Activated CD4-positive, alpha-beta T cell treated with anti-CD3 and anti-CD28 coated beads, Interleukin-2, amount 10 ng/mL, durations not matched to agents 7 days and 5 days (primary cell): ENCODE results near the gene ZZZ3. TPM values are rescaled to one million over a fixed set of nuclear protein-coding genes. Genes with fewer than 3 reads are reported as not detected.
"Not testable (repeated sequence)": the region's sequence is repeated elsewhere in the genome, so short reads cannot be mapped to it uniquely, and the experiment has no call there.

ENCODE experiments used
- CTCF ChIA-PET: fragments of 350-600 bp; sonication (Branson Sonifier 250); formaldehyde crosslinking; loops from one replicate; lab custom pipeline; 2021; ENCODE audit warnings: antibody characterized with exemption; lab: Charles Lee
- POLR2A ChIA-PET: fragments of 350-600 bp; sonication (Branson Sonifier 250); formaldehyde crosslinking; loops from one replicate; lab custom pipeline; 2021; ENCODE audit warnings: antibody characterized with exemption; lab: Charles Lee
- DNase-seq: peaks from one replicate; pipeline ENCODE4 v3.0.0-alpha.2; 2020
- H3K27ac Mint-ChIP-seq: one replicate; pipeline ENCODE4 v1.8.0; 2021; ENCODE audit warnings: mild to moderate bottlenecking, moderate library complexity, mixed read lengths
- H3K27me3 Mint-ChIP-seq: one replicate; pipeline ENCODE4 v1.8.0; 2021; ENCODE audit warnings: mixed read lengths
- H3K36me3 Mint-ChIP-seq: one replicate; pipeline ENCODE4 v1.8.0; 2021; ENCODE audit warnings: low read depth, mixed read lengths
- H3K4me1 Mint-ChIP-seq: one replicate; pipeline ENCODE4 v1.8.0; 2021; ENCODE audit warnings: mixed read lengths
- H3K4me3 Mint-ChIP-seq: one replicate; pipeline ENCODE4 v1.8.0; 2021; ENCODE audit warnings: mild to moderate bottlenecking, moderate library complexity, mixed read lengths
- H3K9me3 Mint-ChIP-seq: one replicate; pipeline ENCODE4 v1.8.0; 2021; ENCODE audit warnings: mixed read lengths
- total RNA-seq, 2 experiments: library from RNA; stranded (reverse); gene quantifications; one replicate each; pipeline ENCODE4 v1.2.3, GENCODE V29; 2021

The ZZZ3 gene
- total RNA-seq, 2 experiments from 2014 or later: 34.2 to 39.5 TPM

- Mint-ChIP-seq H3K4me3 (peak overlapping the region; percentile 95), H3K9me3 (no peaks in the 10 kb centered on the region), H3K36me3 (peaks cover 6% of the 10 kb centered on the region), H3K4me1 (peaks cover 33% of the 10 kb centered on the region), H3K27me3 (no peaks in the 10 kb centered on the region), H3K27ac (peak overlapping the region; percentile 95)
- POLR2A ChIA-PET: no interaction called here
- peak; percentile 92 for DNase-seq
- CTCF ChIA-PET: interaction anchor here (0.6 to 1.9 kb wide), 18 partner anchors 10 to 431 kb away, joined by 3 to 11 read pairs (median 3); partner anchors contain the start of genes DNAJB4 and MIGA1
Measured at GRCh38 chr1:77683160-77684148, 996 bp upstream of the ZZZ3 start.

GRCh38 chr1:77680173-77680572 lies 2.3 kb downstream of the ZZZ3 start:
- peaks cover 41% of the 10 kb centered on the region for H3K4me1 Mint-ChIP-seq
- no peaks in the 10 kb centered on the region for H3K27me3 Mint-ChIP-seq
- peak overlapping the region; percentile 41 for H3K27ac Mint-ChIP-seq
- H3K36me3 Mint-ChIP-seq: peaks cover 6% of the 10 kb centered on the region
- ChIA-PET POLR2A (interaction anchor here (0.9 kb wide), 1 partner anchor 11 kb away, joined by 4 read pairs; no protein-coding TSS in a partner anchor), CTCF (no interaction called here)
- H3K4me3 Mint-ChIP-seq: no peak overlapping the region
- no peak for DNase-seq
- no peaks in the 10 kb centered on the region for H3K9me3 Mint-ChIP-seq

GRCh38 chr1:77678660-77679610 lies 3.5 kb downstream of the ZZZ3 start:
- peaks cover 10% of the 10 kb centered on the region for H3K36me3 Mint-ChIP-seq
- H3K27ac Mint-ChIP-seq: no peak overlapping the region
- peaks cover 42% of the 10 kb centered on the region for H3K4me1 Mint-ChIP-seq
- no peaks in the 10 kb centered on the region for H3K27me3 Mint-ChIP-seq
- no peak for DNase-seq
- H3K9me3 Mint-ChIP-seq: no peaks in the 10 kb centered on the region
- no peak overlapping the region for H3K4me3 Mint-ChIP-seq
- ChIA-PET POLR2A (no interaction called here), CTCF (no interaction called here)

- H3K27me3 Mint-ChIP-seq, H3K36me3 Mint-ChIP-seq, H3K27ac Mint-ChIP-seq, POLR2A ChIA-PET, H3K4me3 Mint-ChIP-seq, DNase-seq, H3K9me3 Mint-ChIP-seq: not testable (repeated sequence)
- CTCF ChIA-PET: interaction anchor here (2.5 kb wide), 1 partner anchor 8 kb away, joined by 11 read pairs; the partner anchor contains the start of gene ZZZ3
- H3K4me1 Mint-ChIP-seq: peaks cover 53% of the 10 kb centered on the region
Measured at GRCh38 chr1:77674807-77675206, 7.7 kb downstream of the ZZZ3 start.

GRCh38 chr1:77673716-77674355 lies 8.6 kb downstream of the ZZZ3 start:
- ChIA-PET POLR2A (interaction anchor here (0.6 kb wide), 1 partner anchor 11 kb away, joined by 6 read pairs; no protein-coding TSS in a partner anchor), CTCF (interaction anchor here (2.5 kb wide), 1 partner anchor 9 kb away, joined by 11 read pairs; the partner anchor contains the start of gene ZZZ3)
- Mint-ChIP-seq H3K36me3 (peaks cover 4% of the 10 kb centered on the region), H3K4me3 (no peak overlapping the region), H3K27me3 (no peaks in the 10 kb centered on the region), H3K4me1 (peaks cover 54% of the 10 kb centered on the region), H3K27ac (peak overlapping the region; percentile 5), H3K9me3 (no peaks in the 10 kb centered on the region)
- DNase-seq: no peak

- CTCF ChIA-PET: interaction anchor here (2.5 kb wide), 1 partner anchor 10 kb away, joined by 11 read pairs; the partner anchor contains the start of gene ZZZ3
- Mint-ChIP-seq H3K4me3 (no peak overlapping the region), H3K4me1 (peaks cover 54% of the 10 kb centered on the region), H3K27ac (no peak overlapping the region), H3K9me3 (no peaks in the 10 kb centered on the region), H3K27me3 (no peaks in the 10 kb centered on the region), H3K36me3 (peaks cover 4% of the 10 kb centered on the region)
- no peak for DNase-seq
- POLR2A ChIA-PET: no interaction called here
Measured at GRCh38 chr1:77673030-77673429, 9.4 kb downstream of the ZZZ3 start.

- ChIA-PET CTCF (interaction anchor here (1.4 to 2.5 kb wide), 2 partner anchors 11 to 16 kb away, joined by 3 to 11 read pairs; partner anchors contain the start of gene ZZZ3), POLR2A (no interaction called here)
- H3K27me3 Mint-ChIP-seq: no peaks in the 10 kb centered on the region
- DNase-seq: no peak
- H3K9me3 Mint-ChIP-seq: no peaks in the 10 kb centered on the region
- no peak overlapping the region for H3K27ac Mint-ChIP-seq
- peaks cover 53% of the 10 kb centered on the region for H3K4me1 Mint-ChIP-seq
- peaks cover 4% of the 10 kb centered on the region for H3K36me3 Mint-ChIP-seq
- no peak overlapping the region for H3K4me3 Mint-ChIP-seq
Measured at GRCh38 chr1:77672374-77672773, 10.1 kb downstream of the ZZZ3 start.

- peaks cover 53% of the 10 kb centered on the region for H3K4me1 Mint-ChIP-seq
- no peak overlapping the region for H3K4me3 Mint-ChIP-seq
- CTCF ChIA-PET: interaction anchor here (1.4 to 2.0 kb wide), 2 partner anchors 11 to 15 kb away, joined by 3 to 5 read pairs; no protein-coding TSS in a partner anchor
- H3K9me3 Mint-ChIP-seq: no peaks in the 10 kb centered on the region
- peaks cover 4% of the 10 kb centered on the region for H3K36me3 Mint-ChIP-seq
- POLR2A ChIA-PET: no interaction called here
- H3K27ac Mint-ChIP-seq: no peak overlapping the region
- DNase-seq: no peak
- H3K27me3 Mint-ChIP-seq: no peaks in the 10 kb centered on the region
Measured at GRCh38 chr1:77671836-77672235, 10.6 kb downstream of the ZZZ3 start.

GRCh38 chr1:77670330-77670729 lies 12.1 kb downstream of the ZZZ3 start:
- Mint-ChIP-seq H3K27ac (no peak overlapping the region), H3K9me3 (no peaks in the 10 kb centered on the region), H3K4me3 (no peak overlapping the region), H3K27me3 (no peaks in the 10 kb centered on the region), H3K4me1 (peaks cover 51% of the 10 kb centered on the region), H3K36me3 (peaks cover 4% of the 10 kb centered on the region)
- no peak for DNase-seq
- ChIA-PET CTCF (interaction anchor here (2.0 kb wide), 1 partner anchor 13 kb away, joined by 5 read pairs; no protein-coding TSS in a partner anchor), POLR2A (no interaction called here)

- no peak overlapping the region for H3K4me3 Mint-ChIP-seq
- H3K4me1 Mint-ChIP-seq: peaks cover 47% of the 10 kb centered on the region
- H3K27me3 Mint-ChIP-seq: no peaks in the 10 kb centered on the region
- CTCF ChIA-PET: interaction anchor here (0.6 to 1.1 kb wide), 3 partner anchors 12 to 445 kb away, joined by 3 to 4 read pairs (median 3); partner anchors contain the start of gene ZZZ3
- H3K36me3 Mint-ChIP-seq: peaks cover under 1% of the 10 kb centered on the region
- H3K9me3 Mint-ChIP-seq: peaks cover 1% of the 10 kb centered on the region
- POLR2A ChIA-PET: interaction anchor here (0.6 kb wide), 2 partner anchors 11 to 257 kb away, joined by 3 to 4 read pairs; no protein-coding TSS in a partner anchor
- DNase-seq: no peak
- no peak overlapping the region for H3K27ac Mint-ChIP-seq
Measured at GRCh38 chr1:77668924-77669449, 13.5 kb downstream of the ZZZ3 start.

- Mint-ChIP-seq H3K27ac (no peak overlapping the region), H3K9me3 (peaks cover 3% of the 10 kb centered on the region), H3K4me1 (peaks cover 24% of the 10 kb centered on the region), H3K27me3 (no peaks in the 10 kb centered on the region), H3K36me3 (peaks cover 7% of the 10 kb centered on the region), H3K4me3 (no peak overlapping the region)
- ChIA-PET CTCF (interaction anchor here (0.6 to 1.8 kb wide), 2 partner anchors 18 to 155 kb away, joined by 5 read pairs; no protein-coding TSS in a partner anchor), POLR2A (no interaction called here)
- DNase-seq: no peak
Measured at GRCh38 chr1:77664939-77665516, 17.4 kb downstream of the ZZZ3 start.
